ENCODE data around the gene ACE. TPM values are rescaled to one million over a fixed set of nuclear protein-coding genes. Genes with fewer than 3 reads are reported as not detected.

Gene ACE
- total RNA-seq, 4 donors from 2014 or later = 7.5 to 35.3 (median 14.1) TPM

DNA sequence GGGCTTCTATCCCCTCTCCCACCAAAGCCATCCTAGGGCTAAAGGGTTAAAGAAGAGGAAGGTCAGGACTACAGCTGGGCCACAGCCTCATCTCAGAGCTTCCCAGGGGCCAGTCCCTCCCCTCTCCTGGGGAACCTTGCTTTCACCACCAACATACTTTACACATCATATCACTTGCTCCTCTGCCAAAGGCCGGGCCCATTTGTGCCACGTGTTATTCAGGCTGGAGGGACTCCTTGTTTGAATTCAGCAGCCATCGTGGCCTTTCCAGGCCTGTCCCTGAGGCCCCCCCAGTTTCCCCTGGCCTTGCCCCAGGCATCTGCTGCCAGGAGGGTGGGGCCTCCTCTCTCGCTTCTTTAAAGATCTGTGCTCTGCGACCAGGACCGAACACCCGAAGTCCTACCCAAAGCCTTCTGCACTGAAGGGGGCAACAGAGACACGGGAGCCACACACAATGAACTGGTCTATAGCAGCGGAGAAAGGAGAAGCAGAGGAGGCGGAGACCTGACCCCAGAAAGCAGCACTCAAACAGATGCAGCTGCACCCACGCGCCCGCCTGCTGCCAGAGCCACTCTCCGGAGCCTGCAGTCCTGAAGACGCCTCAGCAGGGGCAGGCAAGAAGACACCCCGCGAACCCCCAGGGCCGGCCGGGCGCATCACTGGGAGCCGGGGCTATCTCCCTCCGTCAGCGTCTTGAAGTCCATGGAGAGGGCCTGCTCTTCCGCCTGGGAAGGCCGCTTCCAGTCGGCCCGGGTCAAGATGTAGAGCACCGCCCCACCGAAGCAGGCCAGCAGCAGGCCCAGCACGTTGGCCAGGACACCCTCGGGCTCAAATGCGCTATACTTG is 42.9 kb upstream of the ACE start:
- no peak for TF ChIP-seq POLR2A (IDR thresholded peaks at IDR 0.05)
- TF ChIP-seq, protein P1, sequence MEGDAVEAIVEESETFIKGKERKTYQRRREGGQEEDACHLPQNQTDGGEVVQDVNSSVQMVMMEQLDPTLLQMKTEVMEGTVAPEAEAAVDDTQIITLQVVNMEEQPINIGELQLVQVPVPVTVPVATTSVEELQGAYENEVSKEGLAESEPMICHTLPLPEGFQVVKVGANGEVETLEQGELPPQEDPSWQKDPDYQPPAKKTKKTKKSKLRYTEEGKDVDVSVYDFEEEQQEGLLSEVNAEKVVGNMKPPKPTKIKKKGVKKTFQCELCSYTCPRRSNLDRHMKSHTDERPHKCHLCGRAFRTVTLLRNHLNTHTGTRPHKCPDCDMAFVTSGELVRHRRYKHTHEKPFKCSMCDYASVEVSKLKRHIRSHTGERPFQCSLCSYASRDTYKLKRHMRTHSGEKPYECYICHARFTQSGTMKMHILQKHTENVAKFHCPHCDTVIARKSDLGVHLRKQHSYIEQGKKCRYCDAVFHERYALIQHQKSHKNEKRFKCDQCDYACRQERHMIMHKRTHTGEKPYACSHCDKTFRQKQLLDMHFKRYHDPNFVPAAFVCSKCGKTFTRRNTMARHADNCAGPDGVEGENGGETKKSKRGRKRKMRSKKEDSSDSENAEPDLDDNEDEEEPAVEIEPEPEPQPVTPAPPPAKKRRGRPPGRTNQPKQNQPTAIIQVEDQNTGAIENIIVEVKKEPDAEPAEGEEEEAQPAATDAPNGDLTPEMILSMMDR (IDR thresholded peaks at IDR 0.05) = no peak
- peak in 1 of 2 donors; percentile 65 for TF ChIP-seq EP300 (IDR thresholded peaks at IDR 0.05)
- 28 to 36% methylated on average over 29 to 31 of the region's 32 CpGs for WGBS, 2 donors
- H3K27me3 ChIP-seq = no peaks in the 10 kb centered on the region
- peak overlapping the region in 1 of 4 donors; percentile 16 for H3K4me3 ChIP-seq
- H3K9me3 ChIP-seq = no peaks in the 10 kb centered on the region
- H3K4me1 ChIP-seq = peaks cover 0 to 68% (median 43%) of the 10 kb centered on the region in 4 donors
- H3K27ac ChIP-seq = peak overlapping the region; percentile 51 to 83 (median 76)
- DNase-seq (ENCODE audit: low spot score in 2 of 2) = peak; percentile 87 to 92
- H3K36me3 ChIP-seq = no peaks in the 10 kb centered on the region

DNA sequence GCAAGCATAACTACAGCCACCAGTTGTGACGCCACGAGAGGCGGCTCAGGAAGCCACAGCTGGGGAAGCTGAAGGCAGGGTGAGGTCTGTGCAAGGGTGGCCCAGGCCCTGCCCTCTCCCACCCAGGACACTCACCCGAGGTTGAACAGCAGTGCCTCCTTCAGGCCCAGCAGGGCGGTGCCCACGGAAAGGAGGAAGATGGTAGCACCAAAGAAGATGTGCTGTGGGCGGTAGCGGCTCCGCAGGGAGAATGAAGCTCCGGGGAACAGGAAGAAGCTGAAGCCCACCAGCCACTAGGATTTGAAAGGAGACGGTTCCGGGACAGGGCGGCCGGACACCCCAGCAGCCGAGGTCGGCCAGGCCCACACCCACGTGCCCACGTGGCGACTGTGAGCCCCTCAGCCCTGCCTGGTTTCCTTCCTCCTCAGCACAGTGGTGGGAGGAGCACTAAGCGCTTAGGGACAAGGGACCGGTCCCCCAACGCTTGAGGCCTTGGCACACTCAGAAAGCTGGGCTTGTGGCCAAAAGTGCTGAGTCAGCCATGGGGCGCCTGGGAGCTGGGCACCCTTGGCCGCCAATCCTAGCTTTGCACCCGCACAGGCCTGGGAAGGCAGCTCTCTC is 41.8 kb upstream of the ACE start:
- no peaks in the 10 kb centered on the region for H3K27me3 ChIP-seq
- no peaks in the 10 kb centered on the region for H3K36me3 ChIP-seq
- no peak for TF ChIP-seq POLR2A (IDR thresholded peaks at IDR 0.05)
- peak in 1 of 2 donors; percentile 33 for TF ChIP-seq EP300 (IDR thresholded peaks at IDR 0.05)
- TF ChIP-seq, protein P1 (IDR thresholded peaks at IDR 0.05) = no peak
- 43 to 52% methylated on average over 22 to 25 of the region's 25 CpGs for WGBS, 2 donors
- H3K4me3 ChIP-seq = peak overlapping the region in 1 of 4 donors; percentile 18
- no peaks in the 10 kb centered on the region for H3K9me3 ChIP-seq
- H3K4me1 ChIP-seq = peaks cover 0 to 78% (median 50%) of the 10 kb centered on the region in 4 donors
- no peak for DNase-seq (ENCODE audit: low spot score in 2 of 2)
- peak overlapping the region; percentile 17 to 83 (median 76) for H3K27ac ChIP-seq

DNA sequence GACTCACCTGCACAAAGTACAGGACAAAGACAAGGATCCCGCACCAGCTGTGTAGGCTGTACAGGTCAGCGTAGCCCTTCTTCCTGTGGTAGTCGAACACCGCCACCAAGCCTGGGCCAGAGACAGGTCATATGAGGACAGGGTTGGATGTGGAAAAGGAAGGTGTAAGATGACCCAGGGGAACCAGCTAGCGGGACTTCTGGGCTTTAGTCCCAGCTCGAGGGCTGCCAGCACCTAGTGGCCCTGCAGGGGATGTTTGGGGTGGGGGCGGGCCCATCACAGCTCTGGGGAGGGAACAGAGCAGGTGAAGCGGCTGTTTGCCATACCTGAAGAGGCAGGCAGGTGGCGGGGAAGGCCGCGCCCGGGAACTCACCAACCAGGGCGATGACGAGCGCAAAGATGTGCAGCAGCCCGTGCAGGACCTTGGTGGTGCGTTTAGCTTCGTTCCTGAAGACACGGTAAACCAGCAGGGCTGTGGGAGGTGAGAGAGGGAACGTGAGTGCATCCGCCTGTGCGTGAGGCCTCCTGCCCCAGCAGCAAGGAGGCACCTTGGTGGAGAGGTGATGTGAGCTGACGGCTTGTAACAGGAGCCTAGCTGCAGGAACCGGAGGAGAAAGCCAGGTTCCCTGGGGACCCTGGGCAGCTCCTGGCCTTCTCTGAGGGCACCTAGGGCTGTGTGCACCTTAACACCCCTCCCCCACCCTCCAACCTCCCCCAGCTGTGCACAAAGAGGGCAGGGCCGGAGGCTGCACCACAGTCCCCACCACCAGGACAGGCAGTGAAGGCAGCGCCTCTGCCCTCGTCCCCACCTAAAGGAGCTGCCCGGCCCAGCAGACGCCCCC is 41.0 kb upstream of the ACE start:
- Histone ChIP-seq H3K27ac (peak overlapping the region in 3 of 4 donors; percentile 72 to 83 (median 81)), H3K36me3 (no peaks in the 10 kb centered on the region), H3K4me1 (peaks cover 0 to 86% (median 55%) of the 10 kb centered on the region in 4 donors), H3K27me3 (no peaks in the 10 kb centered on the region), H3K9me3 (no peaks in the 10 kb centered on the region), H3K4me3 (no peak overlapping the region)
- TF ChIP-seq, protein P1 (IDR thresholded peaks at IDR 0.05) = no peak
- no peak for TF ChIP-seq POLR2A (IDR thresholded peaks at IDR 0.05)
- TF ChIP-seq EP300 (IDR thresholded peaks at IDR 0.05) = no peak
- DNase-seq (ENCODE audit: low spot score in 2 of 2) = no peak
- WGBS, 2 donors = 90% methylated on average over 26 to 29 of the region's 29 CpGs

DNA sequence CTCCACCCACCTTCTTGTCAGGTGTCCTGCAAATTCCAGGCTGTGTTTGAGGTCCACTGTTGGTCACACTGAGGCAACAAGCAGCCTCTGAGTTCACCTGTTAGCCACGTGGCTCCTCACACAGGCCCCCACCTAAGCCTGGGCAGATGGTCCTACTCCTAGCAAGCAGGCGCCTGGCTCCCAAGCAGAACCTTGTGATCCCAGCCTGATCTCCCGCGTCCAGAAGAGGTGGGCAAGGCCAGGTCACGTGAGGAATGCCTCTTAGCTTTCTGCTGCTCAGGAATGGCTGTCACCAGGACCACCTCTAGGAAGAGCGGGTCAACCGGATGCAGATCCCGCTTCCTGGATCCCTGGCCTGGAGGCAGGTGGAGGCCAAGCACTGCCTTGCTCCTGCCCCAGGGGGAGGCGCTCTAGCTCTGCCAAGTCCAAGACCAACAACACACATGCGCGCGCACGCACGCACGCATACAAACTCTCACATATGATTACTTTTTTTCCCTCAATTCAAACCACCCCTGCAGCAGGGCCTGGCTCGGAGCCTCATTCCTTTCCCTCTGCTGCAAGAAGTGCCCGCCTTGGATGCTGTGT is 40.2 kb upstream of the ACE start:
- TF ChIP-seq, protein P1 (IDR thresholded peaks at IDR 0.05) = no peak
- TF ChIP-seq POLR2A (IDR thresholded peaks at IDR 0.05) (no peak), EP300 (IDR thresholded peaks at IDR 0.05) (no peak)
- no peaks in the 10 kb centered on the region for H3K36me3 ChIP-seq
- whole genome bisulfite sequencing, 2 donors = 76 to 86% methylated on average over 17 of the region's 17 CpGs
- H3K27me3 ChIP-seq = no peaks in the 10 kb centered on the region
- H3K9me3 ChIP-seq = no peaks in the 10 kb centered on the region
- H3K4me1 ChIP-seq = peaks cover 0 to 88% (median 55%) of the 10 kb centered on the region in 4 donors
- H3K27ac ChIP-seq = peak overlapping the region in 2 of 4 donors; percentile 6 to 50
- no peak overlapping the region for H3K4me3 ChIP-seq
- DNase-seq (ENCODE audit: low spot score in 2 of 2) = no peak
